SW 1271 (cell line): ENCODE measurements around the gene TNKS1BP1.

ENCODE experiments used
- DNase-seq, 2 experiments: peaks; one replicate each; lab custom pipeline; 2025; lab: John Stamatoyannopoulos, UW

The TNKS1BP1 gene

GRCh38 chr11:57331720-57332119 lies 7.0 kb upstream of the TNKS1BP1 start:
- DNase-seq: no peak

GRCh38 chr11:57330029-57330428 lies 5.3 kb upstream of the TNKS1BP1 start:
- DNase-seq: no peak

DNA sequence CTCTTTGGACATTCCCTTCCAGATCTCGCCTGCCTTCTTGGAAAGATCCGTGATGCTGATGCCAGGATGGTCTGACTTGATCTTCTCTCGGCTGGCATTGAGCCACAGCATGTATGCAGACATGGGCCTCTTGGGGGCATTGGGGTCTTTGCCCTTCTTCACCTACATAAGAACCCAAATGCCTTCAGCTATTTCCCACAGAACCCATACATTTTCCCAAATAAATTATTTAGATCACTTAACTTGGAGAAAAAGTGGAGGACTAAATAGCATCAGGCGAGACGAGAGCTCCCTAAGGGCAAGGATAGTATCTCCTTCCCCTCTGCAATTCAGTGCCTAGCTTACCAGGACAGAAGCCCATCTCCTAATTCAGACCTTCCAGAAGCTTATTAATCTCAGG lies 3.0 kb upstream of the TNKS1BP1 start:
- DNase-seq: no peak

DNA sequence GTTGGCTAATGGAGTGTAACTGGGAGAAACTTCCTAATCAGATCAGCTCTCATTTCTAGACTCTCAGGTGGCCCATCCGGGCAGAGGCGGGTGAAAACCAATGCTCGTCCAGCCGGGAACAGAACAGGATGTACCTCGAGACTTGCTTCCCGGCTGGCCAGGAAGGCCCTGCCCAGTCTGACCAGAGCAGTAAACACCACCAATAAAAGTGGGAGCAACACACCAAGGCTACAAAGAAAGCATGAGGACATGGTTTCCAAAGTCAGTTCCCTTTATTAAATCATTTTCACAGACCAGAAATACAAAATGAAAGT lies 940 bp upstream of the TNKS1BP1 start:
- peak in 1 of 2 experiments; percentile 58 for DNase-seq

- peak in 1 of 2 experiments; percentile 33 for DNase-seq
Measured at GRCh38 chr11:57324154-57324885, 432 bp downstream of the TNKS1BP1 start.

DNA sequence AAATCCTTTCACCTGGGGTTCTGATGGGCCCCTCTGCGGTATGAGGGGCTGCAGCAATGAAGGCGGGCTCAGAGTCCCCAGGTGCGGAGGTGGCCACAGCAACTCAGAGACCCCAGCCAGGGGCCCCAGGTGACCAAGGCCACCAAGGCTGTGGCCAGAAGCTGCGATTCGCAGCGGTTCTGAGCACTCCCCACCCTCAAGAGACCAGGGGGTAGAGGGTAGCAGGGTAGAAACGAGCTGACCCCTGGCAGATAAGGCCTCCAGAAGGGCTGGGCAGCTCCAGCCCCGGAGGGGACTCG lies 948 bp downstream of the TNKS1BP1 start:
- no peak for DNase-seq

DNA sequence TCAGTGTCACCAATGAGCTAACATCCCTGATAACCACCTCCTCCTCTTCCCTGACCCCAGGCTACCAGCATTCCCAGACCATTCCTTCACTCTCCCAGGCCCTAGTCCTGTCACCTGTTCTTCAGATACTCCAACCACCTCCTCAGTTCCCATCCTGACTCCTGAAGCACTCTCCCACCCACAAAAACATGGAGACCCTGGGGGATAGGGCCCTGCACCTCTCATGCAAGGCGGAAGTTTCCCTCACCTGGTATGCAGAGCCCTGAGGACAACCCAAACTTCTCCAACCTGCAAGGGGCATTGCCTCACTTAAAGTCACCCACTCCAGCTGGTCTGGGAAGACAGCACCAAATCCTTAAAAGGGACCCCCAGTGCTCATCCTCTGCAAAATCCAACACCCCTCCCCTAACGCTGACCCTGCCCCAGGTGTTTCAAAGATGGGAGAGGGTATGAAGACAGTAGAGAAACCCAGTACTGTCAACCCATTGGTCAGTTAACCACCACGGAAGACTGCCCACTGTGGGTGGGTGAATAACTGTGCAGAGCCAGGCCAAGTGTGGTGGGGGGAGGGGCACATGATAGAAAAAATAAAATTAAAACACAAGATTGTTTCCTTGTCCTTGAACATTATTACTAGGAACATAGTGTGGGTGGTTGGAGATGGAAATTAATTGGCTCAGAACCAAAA lies 1.4 kb downstream of the TNKS1BP1 start:
- DNase-seq: peak in 1 of 2 experiments; percentile 36

DNA sequence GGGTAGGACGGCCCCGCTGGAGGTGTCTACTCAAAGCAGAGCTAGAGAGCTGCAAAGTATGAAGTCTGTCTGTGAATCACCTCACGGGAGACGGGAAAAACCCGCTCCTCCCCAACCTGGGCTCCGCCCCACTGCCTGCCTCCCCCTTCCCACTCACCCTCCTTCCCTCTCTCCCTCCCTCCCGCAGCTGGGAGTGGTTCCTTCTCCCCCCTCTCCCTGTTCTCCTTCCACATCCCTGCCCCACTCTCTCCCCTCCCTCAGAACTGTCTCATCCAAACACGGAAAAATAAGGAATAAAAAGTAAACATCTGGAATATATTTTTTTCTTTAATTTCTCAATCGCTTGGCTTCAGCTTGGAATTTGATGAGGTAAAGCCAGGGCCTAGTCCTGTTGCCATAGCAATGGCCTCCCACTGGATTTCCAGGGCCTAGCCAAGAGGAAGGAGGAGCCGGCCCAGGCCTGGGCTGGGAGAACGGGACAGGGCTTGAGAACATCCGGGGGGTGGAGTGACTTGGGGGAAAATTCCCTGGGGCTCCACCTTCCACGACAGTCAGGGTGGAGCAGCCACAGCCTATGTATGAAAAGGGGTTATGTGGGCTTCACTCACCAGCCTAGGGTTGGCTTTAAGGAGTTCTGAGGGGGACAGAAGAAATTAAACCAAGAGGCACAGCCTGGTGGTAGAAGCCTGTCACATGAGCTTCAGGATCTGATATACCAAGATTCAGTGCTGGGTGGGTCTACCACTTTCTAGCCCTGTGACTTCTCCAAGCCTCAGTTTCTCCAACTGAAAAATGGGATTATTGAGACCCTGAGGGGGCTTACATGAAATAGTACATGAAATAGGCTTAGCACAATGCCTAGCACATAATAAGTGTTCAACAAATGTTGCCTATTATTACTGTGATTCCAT lies 2.2 kb downstream of the TNKS1BP1 start:
- peak; percentile 90 to 94 for DNase-seq

GRCh38 chr11:57321388-57322255 lies 3.1 kb downstream of the TNKS1BP1 start:
- no peak for DNase-seq

DNA sequence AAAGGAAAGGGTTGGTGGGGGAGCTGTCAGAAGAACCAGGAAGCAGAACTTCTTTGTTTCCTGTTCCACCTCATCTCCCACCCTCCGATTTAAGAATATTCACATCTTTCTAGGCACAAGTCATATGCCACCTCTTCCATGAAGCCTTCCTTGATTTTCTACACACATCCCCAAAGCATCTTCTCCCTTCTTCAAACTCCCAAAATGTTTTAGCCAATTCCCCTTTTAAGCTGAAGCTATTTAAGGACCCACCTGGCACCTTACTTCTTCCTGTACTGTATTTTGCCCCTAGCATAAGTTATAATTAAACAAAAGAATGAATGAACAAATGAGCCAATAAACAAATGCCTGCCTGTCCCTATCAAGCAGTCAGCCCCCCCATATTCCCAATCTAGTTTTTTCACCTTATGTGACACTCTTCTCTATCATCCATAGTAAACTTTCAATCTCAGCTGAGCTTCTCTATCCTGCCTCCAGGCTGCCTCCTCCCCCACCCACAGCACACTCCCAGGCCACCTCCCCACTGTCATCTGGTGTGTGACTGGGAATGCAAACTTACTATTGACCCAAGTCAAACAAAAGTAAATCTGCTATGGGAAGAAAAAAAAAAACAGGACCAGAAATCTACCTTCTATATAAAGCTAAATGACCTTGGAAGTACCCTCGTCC lies 3.9 kb downstream of the TNKS1BP1 start:
- DNase-seq: no peak

DNA sequence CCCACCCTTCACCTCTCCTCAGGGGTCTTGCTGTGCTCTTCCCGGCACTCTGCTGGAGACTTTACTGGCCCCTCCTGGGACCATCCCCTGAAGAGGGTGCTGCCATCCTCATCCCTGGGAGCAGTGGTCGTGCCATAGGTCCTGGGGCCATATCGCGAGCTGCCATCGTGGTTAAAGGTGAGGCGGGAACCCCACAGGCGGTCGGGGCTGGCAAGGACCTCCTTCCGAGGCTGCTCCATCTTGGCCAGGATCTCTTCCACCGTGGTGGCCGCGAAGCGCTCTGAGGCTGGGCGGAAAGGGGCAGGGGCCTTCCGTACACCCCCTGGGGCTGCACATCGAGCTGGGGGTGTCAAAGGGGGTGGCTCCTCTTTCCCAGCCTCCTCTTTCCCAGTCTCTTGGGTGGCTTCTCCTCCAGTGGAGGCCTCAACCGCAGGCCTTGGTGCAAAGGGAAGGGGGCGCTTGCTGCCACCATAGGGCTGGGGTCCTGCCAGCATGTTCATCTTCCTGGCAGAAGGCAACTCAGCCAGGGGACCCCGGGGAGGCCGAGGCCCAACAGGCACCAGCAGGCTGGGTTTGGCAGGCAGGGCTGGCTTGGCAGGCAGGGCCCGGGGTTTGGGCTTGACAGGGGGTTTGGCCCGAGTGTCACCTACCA lies 4.6 kb downstream of the TNKS1BP1 start:
- DNase-seq: no peak

GRCh38 chr11:57318178-57318577 lies 6.6 kb downstream of the TNKS1BP1 start:
- no peak for DNase-seq

DNA sequence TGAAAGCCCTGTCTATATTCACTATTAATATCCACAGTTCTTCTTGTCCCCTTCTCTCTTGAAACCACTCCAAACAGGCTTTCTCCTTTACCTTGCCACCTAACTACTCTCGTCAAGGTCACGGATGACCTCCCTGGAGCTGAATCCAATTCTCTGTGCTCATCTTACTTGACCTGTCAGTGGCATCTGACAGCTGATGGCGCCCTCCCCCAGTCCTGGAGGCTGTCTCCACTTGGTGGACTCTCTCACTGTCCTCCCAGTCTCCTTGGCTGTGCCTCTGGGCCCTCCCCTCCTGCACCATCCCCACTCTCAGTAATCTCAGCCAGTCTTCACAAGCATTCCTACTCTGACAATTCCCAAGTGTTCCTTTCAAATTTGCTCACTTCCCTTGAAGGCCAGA lies 8.7 kb downstream of the TNKS1BP1 start:
- DNase-seq: no peak

GRCh38 chr11:57315491-57315890 lies 9.3 kb downstream of the TNKS1BP1 start:
- DNase-seq: no peak

- no peak for DNase-seq
Measured at GRCh38 chr11:57314221-57314973, 10.4 kb downstream of the TNKS1BP1 start.

GRCh38 chr11:57313788-57314135 lies 11.0 kb downstream of the TNKS1BP1 start:
- DNase-seq: no peak

- no peak for DNase-seq
Measured at GRCh38 chr11:57313071-57313787, 11.5 kb downstream of the TNKS1BP1 start.

- DNase-seq: no peak
Measured at GRCh38 chr11:57312511-57313021, 12.2 kb downstream of the TNKS1BP1 start.
